Prostate gland (tissue), 2 donors: Measurements from ENCODE around the gene NASP.

Experiments
- CTCF ChIP-seq, 4 experiments: fragments of 200-600 bp in 2 of 4; fragments of 450-650 bp in 2 of 4; sonication (generic) in 2 of 4; IDR thresholded peaks; 1 replicate in 3 of 4; 2 replicates in 1 of 4; pipeline ENCODE4 v1.5.1; 2016 to 2019; ENCODE audit warnings: antibody characterized with exemption in 4 of 4, mild to moderate bottlenecking in 2 of 4, moderate library complexity in 2 of 4
- POLR2A ChIP-seq: fragments of 450-650 bp; IDR thresholded peaks from one replicate; pipeline ENCODE4 v1.6.1; 2016; ENCODE audit warnings: antibody characterized with exemption, mild to moderate bottlenecking
- POLR2AphosphoS5 ChIP-seq: sonication (generic); formaldehyde crosslinking; IDR thresholded peaks from one replicate; pipeline ENCODE4 v1.6.1; 2017; ENCODE audit warnings: antibody characterized with exemption

- no peak for TF ChIP-seq POLR2AphosphoS5
- no peak for TF ChIP-seq CTCF (IDR thresholded peaks at IDR 0.05)
- TF ChIP-seq POLR2A, result no peak
Measured at GRCh38 chr1:45667321-45668111, 83.7 kb downstream of the NASP start.
